ENCODE measurements around the gene SH3BGRL3.

DNA sequence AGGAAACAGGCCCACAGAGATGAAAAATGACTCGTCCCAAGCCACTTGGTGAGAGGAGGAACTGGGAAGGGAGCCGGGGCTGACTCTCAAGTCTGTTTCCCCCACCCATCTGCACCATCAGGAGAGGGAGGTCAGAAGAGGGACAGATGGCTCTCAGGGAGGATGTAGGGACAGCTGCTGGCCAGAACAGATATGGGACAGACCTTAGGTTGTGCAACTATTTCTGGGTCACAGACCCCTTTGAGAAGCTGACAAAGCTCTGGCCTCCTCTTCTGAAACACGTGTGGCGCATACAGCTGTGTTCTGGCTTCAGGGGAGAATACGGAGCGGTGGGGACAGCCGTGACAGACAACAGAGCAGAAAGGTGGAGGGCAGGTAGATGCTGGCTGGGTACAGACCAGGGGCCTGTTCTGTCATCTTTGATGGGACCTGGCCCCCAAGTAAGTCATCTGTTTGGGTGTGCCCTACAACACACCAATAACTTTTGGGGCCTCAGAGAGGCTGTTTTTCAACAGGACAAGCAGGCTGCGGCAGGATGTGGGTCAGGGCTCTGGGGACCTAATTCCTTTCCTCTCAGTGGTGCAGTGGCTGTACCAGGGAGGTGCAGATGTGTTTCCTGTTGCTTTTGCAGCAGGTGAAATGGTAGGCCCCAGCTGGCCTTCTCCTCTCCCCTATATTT lies 7.3 kb downstream of the SH3BGRL3 start:
- TF ChIP-seq SUZ12 (IDR thresholded peaks at IDR 0.05; ENCODE audit: extremely low read depth, insufficient read depth, insufficient read length) (no peak), ZNF274 (IDR thresholded peaks at IDR 0.05; ENCODE audit: low read depth, low read length) (no peak), YY1 (IDR thresholded peaks at IDR 0.05; ENCODE audit: insufficient read depth, insufficient read length) (no peak)
